ENCODE measurements around the gene POLR1E.
"Not testable (repeated sequence)": the region's sequence is repeated elsewhere in the genome, so short reads cannot be mapped to it uniquely, and the experiment has no call there.

Gene POLR1E

DNA sequence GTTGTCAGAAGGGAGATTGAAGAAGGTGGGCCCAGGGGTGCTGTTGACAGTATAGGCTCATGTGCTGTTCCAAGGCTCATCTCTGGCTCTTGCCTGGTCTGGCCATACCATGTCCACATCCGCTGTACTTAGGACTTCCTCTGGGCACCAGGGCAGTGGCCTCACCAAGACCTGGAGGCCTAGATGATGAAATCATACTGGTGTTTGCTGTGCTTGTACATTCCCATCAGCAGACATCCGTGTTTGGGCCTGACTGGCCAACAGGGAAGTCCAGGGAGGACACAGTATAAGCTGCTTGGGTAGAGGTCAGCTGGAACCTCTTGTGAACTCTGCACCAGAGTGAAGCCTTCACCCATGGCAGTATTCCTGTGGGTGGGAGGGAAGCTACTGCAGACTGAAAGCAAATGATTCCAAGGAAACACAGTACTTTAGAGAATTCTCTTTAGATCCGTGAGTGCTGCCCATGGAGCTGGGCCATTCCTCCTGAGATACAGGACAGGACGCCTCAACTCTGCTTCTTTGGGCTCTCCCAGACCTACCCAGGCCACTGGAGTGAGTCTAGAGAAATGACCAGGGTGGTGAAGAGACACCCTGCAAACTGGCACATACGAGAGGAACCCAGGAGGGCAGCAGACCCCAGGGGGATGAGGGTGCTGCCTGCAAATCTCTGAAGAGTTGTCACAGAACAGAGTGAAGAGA is 22.5 kb downstream of the POLR1E start:
- DNase-seq (ENCODE audit: low read depth), result no peak
- no peak overlapping the region for H3K4me3 ChIP-seq (ENCODE audit: low read depth, low read length)
- TF ChIP-seq, protein P1, sequence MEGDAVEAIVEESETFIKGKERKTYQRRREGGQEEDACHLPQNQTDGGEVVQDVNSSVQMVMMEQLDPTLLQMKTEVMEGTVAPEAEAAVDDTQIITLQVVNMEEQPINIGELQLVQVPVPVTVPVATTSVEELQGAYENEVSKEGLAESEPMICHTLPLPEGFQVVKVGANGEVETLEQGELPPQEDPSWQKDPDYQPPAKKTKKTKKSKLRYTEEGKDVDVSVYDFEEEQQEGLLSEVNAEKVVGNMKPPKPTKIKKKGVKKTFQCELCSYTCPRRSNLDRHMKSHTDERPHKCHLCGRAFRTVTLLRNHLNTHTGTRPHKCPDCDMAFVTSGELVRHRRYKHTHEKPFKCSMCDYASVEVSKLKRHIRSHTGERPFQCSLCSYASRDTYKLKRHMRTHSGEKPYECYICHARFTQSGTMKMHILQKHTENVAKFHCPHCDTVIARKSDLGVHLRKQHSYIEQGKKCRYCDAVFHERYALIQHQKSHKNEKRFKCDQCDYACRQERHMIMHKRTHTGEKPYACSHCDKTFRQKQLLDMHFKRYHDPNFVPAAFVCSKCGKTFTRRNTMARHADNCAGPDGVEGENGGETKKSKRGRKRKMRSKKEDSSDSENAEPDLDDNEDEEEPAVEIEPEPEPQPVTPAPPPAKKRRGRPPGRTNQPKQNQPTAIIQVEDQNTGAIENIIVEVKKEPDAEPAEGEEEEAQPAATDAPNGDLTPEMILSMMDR (IDR thresholded peaks at IDR 0.05; ENCODE audit: low read depth, low read length, missing control alignments), result no peak
- in situ Hi-C loops (cut with HindIII; ENCODE audit: low sequenced_read_pairs), result no loop called here

- no peak for DNase-seq (ENCODE audit: low read depth)
- in situ Hi-C loops (cut with HindIII; ENCODE audit: low sequenced_read_pairs), result no loop called here
- TF ChIP-seq, protein P1 (IDR thresholded peaks at IDR 0.05; ENCODE audit: low read depth, low read length, missing control alignments), result no peak
These were observed 23.1 kb downstream of the POLR1E start for GRCh38 chr9:37508834-37509206.

GRCh38 chr9:37509536-37509935 is 23.8 kb downstream of the POLR1E start:
- TF ChIP-seq, protein P1 (IDR thresholded peaks at IDR 0.05; ENCODE audit: low read depth, low read length, missing control alignments), result no peak
- H3K4me3 ChIP-seq (ENCODE audit: low read depth, low read length), result no peak overlapping the region
- DNase-seq (ENCODE audit: low read depth), result no peak
- in situ Hi-C loops (cut with HindIII; ENCODE audit: low sequenced_read_pairs), result no loop called here

More at GRCh38 chr9:37508834-37509206, 23.1 kb downstream of the POLR1E start:
- H3K4me3 ChIP-seq (ENCODE audit: low read depth, low read length), result no peak overlapping the region

DNA sequence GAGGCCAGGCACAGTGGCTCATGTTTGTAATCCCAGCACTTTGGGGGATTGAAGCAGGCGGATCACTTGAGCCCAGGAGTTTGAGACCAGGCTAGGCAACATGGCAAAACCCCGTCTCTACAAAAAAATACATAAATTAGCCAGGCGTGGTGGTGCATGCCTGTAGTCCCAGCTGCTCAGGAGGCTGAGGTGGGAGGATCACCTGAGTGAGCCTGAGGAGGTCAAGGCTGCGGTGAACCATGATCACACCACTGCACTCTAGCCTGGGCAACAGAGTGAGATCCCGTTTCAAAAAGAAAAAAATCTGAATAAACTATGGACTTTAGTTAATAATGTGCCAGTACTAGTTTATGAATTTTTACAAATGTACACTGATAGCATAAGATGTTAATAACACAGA is 24.3 kb downstream of the POLR1E start:
- not testable (repeated sequence) for DNase-seq (ENCODE audit: low read depth); H3K4me3 ChIP-seq (ENCODE audit: low read depth, low read length)
- in situ Hi-C loops (cut with HindIII; ENCODE audit: low sequenced_read_pairs), result loop anchor here (5.0 kb wide), 1 partner anchor 47 kb away; no protein-coding TSS in a partner anchor

- no peak overlapping the region for H3K4me3 ChIP-seq (ENCODE audit: low read depth, low read length)
- TF ChIP-seq, protein P1 (IDR thresholded peaks at IDR 0.05; ENCODE audit: low read depth, low read length, missing control alignments), result peak; percentile 29
- in situ Hi-C loops (cut with HindIII; ENCODE audit: low sequenced_read_pairs), result loop anchor here (5.0 kb wide), 1 partner anchor 46 kb away; no protein-coding TSS in a partner anchor
- no peak for DNase-seq (ENCODE audit: low read depth)
These were observed 25.6 kb downstream of the POLR1E start for GRCh38 chr9:37511016-37512010.

DNA sequence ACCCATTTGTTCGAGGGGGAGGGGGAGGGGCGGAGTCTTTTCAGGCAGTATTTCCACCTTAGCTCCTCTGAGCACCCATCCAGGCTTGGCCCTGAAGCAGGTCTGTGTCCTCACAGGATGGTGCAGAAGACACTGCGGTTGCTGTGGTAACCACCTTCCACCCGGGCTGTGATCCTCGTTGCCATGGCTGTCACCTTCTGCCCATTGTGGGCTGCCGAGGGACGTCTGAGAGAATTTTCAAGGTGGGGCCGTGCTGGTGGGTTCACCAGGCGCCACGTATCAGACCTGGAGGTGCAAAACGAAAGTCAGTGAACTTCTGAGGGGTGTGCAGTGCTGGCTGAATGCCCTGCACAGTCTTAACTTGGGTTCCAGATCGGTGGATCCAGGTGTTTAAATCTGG is 26.7 kb downstream of the POLR1E start:
- DNase-seq (ENCODE audit: low read depth), result no peak
- TF ChIP-seq, protein P1 (IDR thresholded peaks at IDR 0.05; ENCODE audit: low read depth, low read length, missing control alignments), result no peak
- no peak overlapping the region for H3K4me3 ChIP-seq (ENCODE audit: low read depth, low read length)
- in situ Hi-C loops (cut with HindIII; ENCODE audit: low sequenced_read_pairs), result loop anchor here (5.0 kb wide), 1 partner anchor 45 kb away; no protein-coding TSS in a partner anchor

DNA sequence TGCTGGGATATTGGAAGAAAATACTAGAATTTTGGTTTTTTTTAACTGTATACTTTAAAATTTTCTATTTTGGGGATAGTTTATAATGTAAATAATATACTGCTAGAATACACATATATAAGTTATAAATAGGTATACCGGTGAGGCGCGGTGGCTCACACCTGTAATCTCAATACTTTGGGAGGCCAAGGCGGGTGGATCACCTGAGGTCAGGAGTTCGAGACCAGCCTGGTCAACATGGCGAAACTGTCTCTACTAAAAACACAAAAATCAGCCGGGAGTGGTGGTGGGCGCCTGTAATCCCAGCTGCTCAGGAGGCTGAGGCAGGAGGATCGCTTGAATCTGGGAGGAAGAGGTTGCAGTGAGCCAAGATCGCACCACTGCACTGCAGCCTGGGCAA is 28.7 kb downstream of the POLR1E start:
- H3K4me3 ChIP-seq (ENCODE audit: low read depth, low read length); DNase-seq (ENCODE audit: low read depth): not testable (repeated sequence)
- in situ Hi-C loops (cut with HindIII; ENCODE audit: low sequenced_read_pairs), result loop anchor here (5.0 kb wide), 1 partner anchor 43 kb away; no protein-coding TSS in a partner anchor
